HG03064 (cell line): ENCODE results near the gene MSH2.
"Not testable (repeated sequence)": the region's sequence is repeated elsewhere in the genome, so short reads cannot be mapped to it uniquely, and the experiment has no call there.

Experiments
- ATAC-seq: cut with Tn5 transposase; IDR thresholded peaks from one replicate; pipeline ENCODE4 v1.9.1; 2021; ENCODE audit warnings: low read depth; ENCODE audit not compliant: unreplicated experiment

Gene MSH2

DNA sequence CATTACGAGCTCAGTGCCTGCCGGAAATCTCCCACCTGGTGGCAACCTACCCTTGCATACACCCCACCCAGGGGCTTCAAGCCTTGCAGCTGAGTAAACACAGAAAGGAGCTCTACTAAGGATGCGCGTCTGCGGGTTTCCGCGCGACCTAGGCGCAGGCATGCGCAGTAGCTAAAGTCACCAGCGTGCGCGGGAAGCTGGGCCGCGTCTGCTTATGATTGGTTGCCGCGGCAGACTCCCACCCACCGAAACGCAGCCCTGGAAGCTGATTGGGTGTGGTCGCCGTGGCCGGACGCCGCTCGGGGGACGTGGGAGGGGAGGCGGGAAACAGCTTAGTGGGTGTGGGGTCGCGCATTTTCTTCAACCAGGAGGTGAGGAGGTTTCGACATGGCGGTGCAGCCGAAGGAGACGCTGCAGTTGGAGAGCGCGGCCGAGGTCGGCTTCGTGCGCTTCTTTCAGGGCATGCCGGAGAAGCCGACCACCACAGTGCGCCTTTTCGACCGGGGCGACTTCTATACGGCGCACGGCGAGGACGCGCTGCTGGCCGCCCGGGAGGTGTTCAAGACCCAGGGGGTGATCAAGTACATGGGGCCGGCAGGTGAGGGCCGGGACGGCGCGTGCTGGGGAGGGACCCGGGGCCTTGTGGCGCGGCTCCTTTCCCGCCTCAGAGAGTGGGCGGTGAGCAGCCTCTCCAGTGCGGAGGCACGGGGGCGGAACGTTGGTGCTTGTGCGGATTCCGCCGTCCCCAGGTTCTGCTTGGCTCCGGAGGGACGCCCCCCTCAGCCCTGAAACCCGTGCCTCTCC, at the start of gene MSH2:
Gene MSH2 (plus strand): TSS at position 352 of the 804 bp plus-strand sequence. CDS start 36 bp downstream, at position 388.
- peak; percentile 93 for ATAC-seq

DNA sequence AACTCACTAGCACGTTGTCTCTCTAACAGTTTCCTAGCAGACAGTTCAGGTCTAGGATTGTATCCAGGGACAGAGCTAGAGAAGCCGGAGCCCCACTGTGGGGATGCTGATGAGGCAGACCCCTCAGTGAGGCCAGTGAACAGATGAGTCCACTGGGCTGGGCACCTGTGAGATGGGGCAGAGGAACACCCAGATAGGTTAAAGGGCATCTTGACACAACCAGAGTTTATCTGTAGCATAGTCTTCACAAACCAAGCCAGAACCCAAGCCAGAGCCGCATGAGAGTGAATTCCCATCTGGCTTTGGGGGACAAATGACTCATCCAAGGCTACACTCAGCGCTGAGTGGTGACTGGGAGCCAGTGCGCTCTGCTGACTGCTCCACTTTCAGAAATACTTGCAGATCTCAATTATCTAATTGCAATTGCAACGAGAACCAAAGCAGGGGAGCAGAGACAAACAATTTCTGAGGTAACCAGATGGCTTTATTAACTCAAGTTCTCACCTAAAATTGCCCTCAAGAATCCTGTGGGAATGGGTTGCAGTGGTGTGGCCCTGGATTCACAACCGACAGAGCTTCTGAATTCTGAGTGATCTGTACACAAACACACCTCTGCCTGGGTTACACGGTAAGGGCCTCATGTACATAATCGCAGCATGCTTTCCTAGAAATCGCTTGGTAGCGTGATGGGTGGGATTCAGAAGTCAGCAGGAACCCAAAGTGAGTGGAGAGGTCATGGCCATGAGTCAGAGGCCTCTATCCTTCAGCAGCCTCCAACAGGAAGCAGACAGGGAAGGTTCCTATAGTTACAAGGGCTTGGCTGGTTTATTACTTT, 48.7 kb upstream of the MSH2 start:
- no peak for ATAC-seq

- ATAC-seq: no peak
Measured at GRCh38 chr2:47354848-47355204, 48.1 kb upstream of the MSH2 start.

DNA sequence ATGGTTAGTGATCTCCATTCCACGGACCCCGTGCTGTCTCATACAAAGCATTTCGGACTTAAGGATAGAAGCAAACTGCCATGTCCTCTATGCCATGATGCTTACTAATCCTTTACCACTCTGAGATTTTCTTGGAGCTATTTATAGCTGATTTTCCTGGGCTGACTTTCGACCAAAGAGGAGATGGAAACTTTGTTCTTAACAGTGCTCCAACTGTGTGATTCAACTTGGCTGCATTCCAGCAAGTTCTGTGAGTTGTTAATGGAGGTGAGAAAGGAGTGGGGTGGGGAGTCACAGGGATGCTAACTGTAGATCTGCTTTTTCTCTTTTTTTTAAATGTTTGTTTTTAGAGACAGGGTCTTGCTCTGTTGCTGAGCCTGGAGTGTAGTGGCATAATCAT, 45.5 kb upstream of the MSH2 start:
- no peak for ATAC-seq

DNA sequence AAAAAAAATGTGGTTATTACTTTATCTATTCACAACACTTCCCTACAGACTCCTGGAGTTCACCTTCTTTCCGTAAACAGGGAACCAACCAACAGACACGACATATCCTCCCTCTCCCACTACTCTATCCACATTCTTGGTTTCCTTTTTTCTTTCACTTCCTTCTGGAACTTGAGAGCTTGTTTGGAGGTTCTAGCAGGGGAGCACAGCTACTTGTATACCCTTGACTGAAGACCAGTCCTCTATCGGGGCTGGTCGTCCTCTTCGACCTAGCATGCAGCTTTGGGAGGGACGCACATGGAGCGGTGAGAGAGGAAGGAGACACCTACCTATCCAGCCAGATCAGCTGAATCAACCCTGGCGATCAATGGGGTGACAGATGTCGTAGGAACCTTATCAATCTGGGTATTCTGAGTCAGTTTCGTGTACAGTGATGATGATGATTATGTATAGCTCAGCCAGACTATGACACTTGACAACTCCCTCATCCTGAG, 43.5 kb upstream of the MSH2 start:
- no peak for ATAC-seq

- no peak for ATAC-seq
Measured at GRCh38 chr2:47360283-47360682, 42.7 kb upstream of the MSH2 start.

DNA sequence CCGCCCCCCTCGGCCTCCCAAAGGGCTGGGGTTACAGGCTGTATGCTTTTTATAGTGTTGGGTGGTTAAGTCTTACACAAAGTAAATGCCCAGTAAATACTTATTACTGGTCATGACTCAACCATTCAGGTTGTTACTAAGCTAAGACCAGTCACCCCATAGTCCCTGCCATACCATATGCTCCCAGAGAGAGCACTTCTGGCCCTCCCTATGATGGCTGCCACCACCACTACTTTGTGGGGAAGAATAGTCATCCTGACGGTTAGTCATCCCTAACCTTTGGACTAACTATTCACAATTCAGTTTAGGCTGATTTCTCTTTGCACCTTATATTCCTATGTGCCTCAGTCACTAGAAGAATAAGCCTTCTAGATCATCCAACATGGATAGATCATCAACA, 42.0 kb upstream of the MSH2 start:
- ATAC-seq: no peak

DNA sequence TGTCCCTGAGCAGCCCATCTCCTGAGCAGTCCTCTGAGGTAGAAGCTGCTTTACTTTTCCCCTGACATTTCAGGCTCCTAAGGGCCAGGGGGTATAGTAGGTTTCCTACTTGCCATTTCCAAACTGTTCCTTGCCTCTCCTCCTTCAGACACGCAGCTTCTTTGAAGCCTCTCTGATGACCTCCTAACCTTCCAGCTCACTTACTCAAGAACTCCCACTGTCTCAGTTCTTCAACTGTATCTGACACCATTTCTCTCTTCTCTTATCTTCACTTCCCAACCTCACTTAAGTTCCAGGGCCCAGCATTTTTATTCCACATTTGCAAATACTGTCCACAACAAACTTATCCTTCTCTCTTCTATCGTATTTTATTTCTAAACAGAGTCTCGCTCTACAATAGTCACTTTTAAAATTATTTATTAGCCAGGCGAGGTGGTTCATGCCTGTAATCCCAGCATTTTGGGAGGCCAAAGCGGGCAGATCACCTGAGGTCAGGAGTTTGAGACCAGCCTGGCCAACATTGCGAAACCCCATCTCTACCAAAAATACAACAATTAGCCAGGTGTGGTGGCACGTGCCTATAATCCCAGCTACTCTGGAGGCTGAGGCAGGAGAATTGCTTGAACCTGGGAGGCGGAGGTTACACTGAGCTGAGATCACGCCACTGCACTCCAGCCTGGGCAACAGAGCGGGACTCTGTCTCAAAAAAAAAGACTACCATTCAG, 41.3 kb upstream of the MSH2 start:
- not testable (repeated sequence) for ATAC-seq

DNA sequence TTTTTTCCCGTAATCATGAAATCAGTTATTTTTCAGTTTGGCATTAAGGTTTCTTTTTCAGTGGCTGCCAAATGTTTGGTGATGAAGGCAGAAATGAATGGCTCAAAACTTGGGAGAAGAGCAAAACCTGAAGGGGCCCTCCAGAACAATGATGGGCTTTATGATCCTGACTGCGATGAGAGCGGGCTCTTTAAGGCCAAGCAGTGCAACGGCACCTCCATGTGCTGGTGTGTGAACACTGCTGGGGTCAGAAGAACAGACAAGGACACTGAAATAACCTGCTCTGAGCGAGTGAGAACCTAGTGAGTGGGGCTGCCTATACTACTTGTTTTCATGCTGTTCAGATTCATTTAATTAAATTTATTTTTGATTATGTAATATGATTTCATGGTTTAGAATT, 29.2 kb upstream of the MSH2 start:
- ATAC-seq: no peak

- ATAC-seq: no peak
Measured at GRCh38 chr2:47375307-47375706, 27.6 kb upstream of the MSH2 start.

DNA sequence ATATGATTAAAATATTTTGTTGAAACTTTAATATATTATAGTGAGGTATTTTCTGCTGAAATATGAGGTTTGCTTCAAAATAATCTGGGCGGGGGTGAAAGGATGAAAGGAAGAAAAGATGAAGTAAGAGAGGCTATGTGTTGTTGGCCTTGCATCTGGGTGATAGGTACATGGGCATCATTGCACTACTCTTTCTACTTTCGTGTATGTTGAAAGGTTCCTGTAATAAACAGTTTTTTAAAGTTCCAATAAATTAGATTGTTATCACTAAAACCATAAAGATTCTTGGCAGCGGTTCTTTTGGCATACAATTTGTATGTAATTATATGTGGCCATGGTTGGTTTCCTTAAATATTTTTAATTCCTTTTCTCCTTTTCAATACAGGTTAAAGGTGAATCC, 23.6 kb upstream of the MSH2 start:
- no peak for ATAC-seq

DNA sequence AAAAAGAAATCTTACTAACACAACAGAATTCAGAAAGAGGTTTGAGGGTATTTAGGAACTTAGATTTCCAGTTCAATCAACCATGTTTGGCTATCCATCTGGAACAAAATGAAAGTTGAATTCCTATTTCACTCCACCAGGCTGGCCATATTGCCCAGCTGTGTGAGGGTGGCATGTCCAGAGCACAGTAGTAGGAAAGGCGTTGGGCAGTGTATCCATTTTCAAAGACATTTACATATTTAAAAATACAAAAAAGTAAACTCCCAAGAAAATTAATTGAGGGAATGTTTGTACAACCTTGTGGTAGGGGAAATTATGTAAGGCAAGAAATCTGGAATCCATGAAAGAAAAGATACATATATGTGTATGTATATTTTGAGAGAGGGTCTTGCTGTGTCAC, 21.5 kb upstream of the MSH2 start:
- ATAC-seq: no peak

DNA sequence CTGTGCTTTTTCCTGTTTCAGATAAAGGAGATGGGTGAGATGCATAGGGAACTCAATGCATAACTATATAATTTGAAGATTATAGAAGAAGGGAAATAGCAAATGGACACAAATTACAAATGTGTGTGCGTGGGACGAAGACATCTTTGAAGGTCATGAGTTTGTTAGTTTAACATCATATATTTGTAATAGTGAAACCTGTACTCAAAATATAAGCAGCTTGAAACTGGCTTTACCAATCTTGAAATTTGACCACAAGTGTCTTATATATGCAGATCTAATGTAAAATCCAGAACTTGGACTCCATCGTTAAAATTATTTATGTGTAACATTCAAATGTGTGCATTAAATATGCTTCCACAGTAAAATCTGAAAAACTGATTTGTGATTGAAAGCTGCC, 16.4 kb upstream of the MSH2 start:
- ATAC-seq: no peak

- no peak for ATAC-seq
Measured at GRCh38 chr2:47388888-47389287, 14.1 kb upstream of the MSH2 start.

- ATAC-seq: no peak
Measured at GRCh38 chr2:47389692-47390091, 13.3 kb upstream of the MSH2 start.

GRCh38 chr2:47401789-47402554, 984 bp upstream of the MSH2 start:
- ATAC-seq: no peak

GRCh38 chr2:47402555-47402804, 476 bp upstream of the MSH2 start:
- ATAC-seq: no peak

GRCh38 chr2:47403609-47404193, 745 bp downstream of the MSH2 start:
- ATAC-seq: no peak

DNA sequence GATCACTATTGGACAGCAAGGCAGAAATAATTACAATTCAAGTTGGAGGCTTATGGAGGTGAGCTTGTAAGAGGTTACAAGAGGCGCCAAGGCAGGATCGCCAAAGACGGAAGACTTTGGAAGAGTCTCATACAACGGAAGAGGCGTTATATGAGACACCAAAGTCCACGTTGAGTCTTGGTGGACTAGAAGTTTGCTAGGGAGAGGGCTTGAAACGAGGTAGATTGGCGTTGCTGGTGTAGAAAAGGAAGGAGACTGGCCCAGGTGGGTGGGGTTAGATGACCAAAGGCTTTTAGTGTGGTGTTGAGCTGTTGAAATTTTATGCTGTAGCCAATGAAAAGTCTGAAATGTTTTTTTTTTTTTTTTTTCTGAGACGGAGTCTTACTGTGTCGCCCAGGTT, 1.4 kb downstream of the MSH2 start:
- ATAC-seq: no peak

GRCh38 chr2:47405757-47406156, 2.8 kb downstream of the MSH2 start:
- no peak for ATAC-seq
